ENCODE results near the gene LRRC42.

LRRC42 gene, protein sequence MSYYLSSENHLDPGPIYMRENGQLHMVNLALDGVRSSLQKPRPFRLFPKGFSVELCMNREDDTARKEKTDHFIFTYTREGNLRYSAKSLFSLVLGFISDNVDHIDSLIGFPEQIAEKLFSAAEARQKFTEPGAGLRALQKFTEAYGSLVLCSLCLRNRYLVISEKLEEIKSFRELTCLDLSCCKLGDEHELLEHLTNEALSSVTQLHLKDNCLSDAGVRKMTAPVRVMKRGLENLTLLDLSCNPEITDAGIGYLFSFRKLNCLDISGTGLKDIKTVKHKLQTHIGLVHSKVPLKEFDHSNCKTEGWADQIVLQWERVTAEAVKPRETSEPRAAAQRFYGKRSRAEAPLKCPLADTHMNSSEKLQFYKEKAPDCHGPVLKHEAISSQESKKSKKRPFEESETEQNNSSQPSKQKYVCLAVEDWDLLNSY

GRCh38 chr1:53946252-53947171 lies at the start of gene LRRC42:
LRRC42 (plus strand) TSS chr1:53946350; CDS start chr1:53952000, 5,650 bp downstream.
- DNase-seq (ENCODE audit: low read depth): no peak
- no peak for TF ChIP-seq CTCF (conservative IDR thresholded peaks at IDR 0.05; ENCODE audit: control insufficient read depth, insufficient read depth, low read depth, low read length)
- peak within 1 kb of the TSS; percentile 84 for H3K4me3 ChIP-seq (ENCODE audit: control insufficient read depth, low read depth, low read length)

DNA sequence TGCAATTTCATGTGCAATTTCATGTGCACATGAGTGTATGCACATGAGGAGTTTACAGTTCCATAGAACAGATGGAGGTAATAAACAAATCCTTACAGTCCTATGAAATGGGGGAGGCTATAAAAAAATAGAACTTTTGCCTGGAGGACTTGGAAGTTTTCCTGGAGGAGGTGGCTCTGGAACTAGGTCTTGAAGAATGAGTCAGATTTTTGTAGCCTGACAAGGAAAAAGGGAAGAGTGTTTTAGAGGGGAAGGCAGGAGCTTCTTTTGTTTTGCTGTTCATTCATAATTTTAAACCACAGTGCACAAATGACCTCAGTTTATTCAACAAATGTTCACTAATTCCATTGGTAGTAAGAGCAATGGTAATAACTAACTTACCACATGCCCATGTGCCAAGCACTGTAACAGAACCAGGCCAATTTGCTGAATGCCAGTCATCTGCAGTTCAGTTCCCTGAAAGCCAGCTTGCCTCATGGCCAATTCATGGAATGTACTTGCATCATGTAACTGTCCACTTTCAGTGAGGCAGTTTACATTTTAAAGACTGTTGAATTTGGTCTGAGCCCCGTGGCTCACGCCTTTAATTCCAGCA lies 49.4 kb upstream of the LRRC42 start:
- no peak overlapping the region for H3K4me3 ChIP-seq (ENCODE audit: control insufficient read depth, low read depth, low read length)
- no peak for TF ChIP-seq CTCF (conservative IDR thresholded peaks at IDR 0.05; ENCODE audit: control insufficient read depth, insufficient read depth, low read depth, low read length)
- peak; percentile 85 for DNase-seq (ENCODE audit: low read depth)

GRCh38 chr1:53899206-53899628 lies 46.9 kb upstream of the LRRC42 start:
- DNase-seq (ENCODE audit: low read depth): peak; percentile 75
- H3K4me3 ChIP-seq (ENCODE audit: control insufficient read depth, low read depth, low read length): no peak overlapping the region
- no peak for TF ChIP-seq CTCF (conservative IDR thresholded peaks at IDR 0.05; ENCODE audit: control insufficient read depth, insufficient read depth, low read depth, low read length)

GRCh38 chr1:53899708-53900107 lies 46.4 kb upstream of the LRRC42 start:
- H3K4me3 ChIP-seq (ENCODE audit: control insufficient read depth, low read depth, low read length): no peak overlapping the region
- no peak for DNase-seq (ENCODE audit: low read depth)

GRCh38 chr1:53902235-53903138 lies 43.7 kb upstream of the LRRC42 start:
- no peak for DNase-seq (ENCODE audit: low read depth)
- H3K4me3 ChIP-seq (ENCODE audit: control insufficient read depth, low read depth, low read length): no peak overlapping the region
- TF ChIP-seq CTCF (conservative IDR thresholded peaks at IDR 0.05; ENCODE audit: control insufficient read depth, insufficient read depth, low read depth, low read length): no peak

More at GRCh38 chr1:53899708-53900107, 46.4 kb upstream of the LRRC42 start:
- no peak for TF ChIP-seq CTCF (conservative IDR thresholded peaks at IDR 0.05; ENCODE audit: control insufficient read depth, insufficient read depth, low read depth, low read length)

Measured in fibroblast of mammary gland (primary cell).